ENCODE measurements around the gene ECD. TPM values are rescaled to one million over a fixed set of nuclear protein-coding genes. Genes with fewer than 3 reads are reported as not detected.
"Not testable (repeated sequence)": the region's sequence is repeated elsewhere in the genome, so short reads cannot be mapped to it uniquely, and the experiment has no call there.

ECD gene
- total RNA-seq, 1 donor from 2014 or later: 24.7 TPM

- intact Hi-C loops (cut with DNase I); ATAC-seq; DNase-seq (ENCODE audit: low spot score): not testable (repeated sequence)
Measured at GRCh38 chr10:73112032-73112431, 55.8 kb downstream of the ECD start.

- ATAC-seq (peak; percentile 99), DNase-seq (ENCODE audit: low spot score) (peak; percentile 76)
- intact Hi-C loops (cut with DNase I): no loop called here
Measured at GRCh38 chr10:73110345-73110849, 57.4 kb downstream of the ECD start, which contains the start of gene NUDT13. TSS of gene NUDT13 (plus strand) at chr10:73110455. CDS start at chr10:73114366, 3,911 bp downstream.

- not testable (repeated sequence) for DNase-seq (ENCODE audit: low spot score)
Measured at GRCh38 chr10:73109248-73109652, 58.6 kb downstream of the ECD start.

GRCh38 chr10:73106301-73106700, 61.5 kb downstream of the ECD start:
- no peak for DNase-seq (ENCODE audit: low spot score)
- intact Hi-C loops (cut with DNase I): no loop called here
- no peak for ATAC-seq

More at GRCh38 chr10:73109248-73109652, 58.6 kb downstream of the ECD start:
- ATAC-seq; intact Hi-C loops (cut with DNase I): not testable (repeated sequence)

GRCh38 chr10:73099141-73099540, 68.7 kb downstream of the ECD start:
- DNase-seq (ENCODE audit: low spot score) (no peak), ATAC-seq (no peak)
- intact Hi-C loops (cut with DNase I): no loop called here

GRCh38 chr10:73097305-73097670, 70.5 kb downstream of the ECD start:
- ATAC-seq: no peak
- DNase-seq (ENCODE audit: low spot score): no peak
- intact Hi-C loops (cut with DNase I): no loop called here

- DNase-seq (ENCODE audit: low spot score) (peak; percentile 99), ATAC-seq (peak; percentile 98)
- intact Hi-C loops (cut with DNase I): no loop called here
Measured at GRCh38 chr10:73096449-73097304, 71.1 kb downstream of the ECD start, which contains the start of gene P4HA1. TSS of gene P4HA1 (minus strand) at chr10:73096866. CDS start at chr10:73074883, 21,983 bp downstream.

- ATAC-seq: peak; percentile 69
- peak; percentile 82 for DNase-seq (ENCODE audit: low spot score)
- intact Hi-C loops (cut with DNase I): no loop called here
Measured at GRCh38 chr10:73096041-73096448, 71.8 kb downstream of the ECD start.

GRCh38 chr10:73095481-73096021, 72.3 kb downstream of the ECD start:
- ATAC-seq: peak; percentile 31
- DNase-seq (ENCODE audit: low spot score): peak; percentile 82
- intact Hi-C loops (cut with DNase I): no loop called here

GRCh38 chr10:73094986-73095480, 72.8 kb downstream of the ECD start:
- intact Hi-C loops (cut with DNase I): no loop called here
- DNase-seq (ENCODE audit: low spot score) (no peak), ATAC-seq (no peak)

GRCh38 chr10:73093922-73094850, 73.6 kb downstream of the ECD start:
- no peak for DNase-seq (ENCODE audit: low spot score)
- intact Hi-C loops (cut with DNase I): no loop called here
- ATAC-seq: no peak

- no peak for DNase-seq (ENCODE audit: low spot score)
- intact Hi-C loops (cut with DNase I): no loop called here
- ATAC-seq: no peak
Measured at GRCh38 chr10:73092830-73093229, 75.0 kb downstream of the ECD start.

- DNase-seq (ENCODE audit: low spot score) (no peak), ATAC-seq (no peak)
- intact Hi-C loops (cut with DNase I): no loop called here
Measured at GRCh38 chr10:73088304-73088703, 79.5 kb downstream of the ECD start.

GRCh38 chr10:73086816-73087215, 81.0 kb downstream of the ECD start:
- no peak for DNase-seq (ENCODE audit: low spot score)
- no peak for ATAC-seq
- intact Hi-C loops (cut with DNase I): no loop called here

- no peak for DNase-seq (ENCODE audit: low spot score)
- intact Hi-C loops (cut with DNase I): no loop called here
- ATAC-seq: no peak
Measured at GRCh38 chr10:73084209-73084608, 83.6 kb downstream of the ECD start.
